ENCODE data around the gene HEY2. TPM values are rescaled to one million over a fixed set of nuclear protein-coding genes. Genes with fewer than 3 reads are reported as not detected.
A peak's percentile ranks its signal among the peaks of the same experiment; 100 is the strongest.

The HEY2 gene
- total RNA-seq, 1 donor from 2014 or later = 22.7 TPM

DNA sequence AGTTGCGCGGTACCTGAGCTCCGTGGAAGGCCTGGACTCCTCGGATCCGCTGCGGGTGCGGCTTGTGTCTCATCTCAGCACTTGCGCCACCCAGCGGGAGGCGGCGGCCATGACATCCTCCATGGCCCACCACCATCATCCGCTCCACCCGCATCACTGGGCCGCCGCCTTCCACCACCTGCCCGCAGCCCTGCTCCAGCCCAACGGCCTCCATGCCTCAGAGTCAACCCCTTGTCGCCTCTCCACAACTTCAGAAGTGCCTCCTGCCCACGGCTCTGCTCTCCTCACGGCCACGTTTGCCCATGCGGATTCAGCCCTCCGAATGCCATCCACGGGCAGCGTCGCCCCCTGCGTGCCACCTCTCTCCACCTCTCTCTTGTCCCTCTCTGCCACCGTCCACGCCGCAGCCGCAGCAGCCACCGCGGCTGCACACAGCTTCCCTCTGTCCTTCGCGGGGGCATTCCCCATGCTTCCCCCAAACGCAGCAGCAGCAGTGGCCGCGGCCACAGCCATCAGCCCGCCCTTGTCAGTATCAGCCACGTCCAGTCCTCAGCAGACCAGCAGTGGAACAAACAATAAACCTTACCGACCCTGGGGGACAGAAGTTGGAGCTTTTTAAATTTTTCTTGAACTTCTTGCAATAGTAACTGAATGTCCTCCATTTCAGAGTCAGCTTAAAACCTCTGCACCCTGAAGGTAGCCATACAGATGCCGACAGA, 9.9 kb downstream of the HEY2 start:
- H3K36me3 Mint-ChIP-seq (ENCODE audit: unreplicated experiment) = peaks cover 35% of the 10 kb centered on the region
- no peak overlapping the region for H3K27ac Mint-ChIP-seq (ENCODE audit: unreplicated experiment)
- no peak overlapping the region for H3K4me3 Mint-ChIP-seq (ENCODE audit: unreplicated experiment)
- no peak for DNase-seq (ENCODE audit: extremely low spot score, unreplicated experiment)
- H3K4me1 Mint-ChIP-seq (ENCODE audit: unreplicated experiment) = peaks cover 38% of the 10 kb centered on the region
- no peaks in the 10 kb centered on the region for H3K27me3 Mint-ChIP-seq (ENCODE audit: unreplicated experiment)
- H3K9me3 Mint-ChIP-seq (ENCODE audit: unreplicated experiment) = no peaks in the 10 kb centered on the region
- TF ChIP-seq, protein P1, sequence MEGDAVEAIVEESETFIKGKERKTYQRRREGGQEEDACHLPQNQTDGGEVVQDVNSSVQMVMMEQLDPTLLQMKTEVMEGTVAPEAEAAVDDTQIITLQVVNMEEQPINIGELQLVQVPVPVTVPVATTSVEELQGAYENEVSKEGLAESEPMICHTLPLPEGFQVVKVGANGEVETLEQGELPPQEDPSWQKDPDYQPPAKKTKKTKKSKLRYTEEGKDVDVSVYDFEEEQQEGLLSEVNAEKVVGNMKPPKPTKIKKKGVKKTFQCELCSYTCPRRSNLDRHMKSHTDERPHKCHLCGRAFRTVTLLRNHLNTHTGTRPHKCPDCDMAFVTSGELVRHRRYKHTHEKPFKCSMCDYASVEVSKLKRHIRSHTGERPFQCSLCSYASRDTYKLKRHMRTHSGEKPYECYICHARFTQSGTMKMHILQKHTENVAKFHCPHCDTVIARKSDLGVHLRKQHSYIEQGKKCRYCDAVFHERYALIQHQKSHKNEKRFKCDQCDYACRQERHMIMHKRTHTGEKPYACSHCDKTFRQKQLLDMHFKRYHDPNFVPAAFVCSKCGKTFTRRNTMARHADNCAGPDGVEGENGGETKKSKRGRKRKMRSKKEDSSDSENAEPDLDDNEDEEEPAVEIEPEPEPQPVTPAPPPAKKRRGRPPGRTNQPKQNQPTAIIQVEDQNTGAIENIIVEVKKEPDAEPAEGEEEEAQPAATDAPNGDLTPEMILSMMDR (IDR thresholded peaks at IDR 0.05) = peak; percentile 45

DNA sequence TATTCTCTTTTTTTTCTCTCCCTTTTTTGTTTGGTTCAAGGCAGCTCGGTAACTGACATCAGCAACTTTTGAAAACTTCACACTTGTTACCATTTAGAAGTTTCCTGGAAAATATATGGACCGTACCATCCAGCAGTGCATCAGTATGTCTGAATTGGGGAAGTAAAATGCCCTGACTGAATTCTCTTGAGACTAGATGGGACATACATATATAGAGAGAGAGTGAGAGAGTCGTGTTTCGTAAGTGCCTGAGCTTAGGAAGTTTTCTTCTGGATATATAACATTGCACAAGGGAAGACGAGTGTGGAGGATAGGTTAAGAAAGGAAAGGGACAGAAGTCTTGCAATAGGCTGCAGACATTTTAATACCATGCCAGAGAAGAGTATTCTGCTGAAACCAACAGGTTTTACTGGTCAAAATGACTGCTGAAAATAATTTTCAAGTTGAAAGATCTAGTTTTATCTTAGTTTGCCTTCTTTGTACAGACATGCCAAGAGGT, 10.6 kb downstream of the HEY2 start:
- no peaks in the 10 kb centered on the region for H3K27me3 Mint-ChIP-seq (ENCODE audit: unreplicated experiment)
- H3K36me3 Mint-ChIP-seq (ENCODE audit: unreplicated experiment) = peaks cover 28% of the 10 kb centered on the region
- TF ChIP-seq, protein P1 (IDR thresholded peaks at IDR 0.05) = no peak
- no peak for DNase-seq (ENCODE audit: extremely low spot score, unreplicated experiment)
- H3K9me3 Mint-ChIP-seq (ENCODE audit: unreplicated experiment) = no peaks in the 10 kb centered on the region
- no peak overlapping the region for H3K4me3 Mint-ChIP-seq (ENCODE audit: unreplicated experiment)
- peaks cover 37% of the 10 kb centered on the region for H3K4me1 Mint-ChIP-seq (ENCODE audit: unreplicated experiment)
- no peak overlapping the region for H3K27ac Mint-ChIP-seq (ENCODE audit: unreplicated experiment)

DNA sequence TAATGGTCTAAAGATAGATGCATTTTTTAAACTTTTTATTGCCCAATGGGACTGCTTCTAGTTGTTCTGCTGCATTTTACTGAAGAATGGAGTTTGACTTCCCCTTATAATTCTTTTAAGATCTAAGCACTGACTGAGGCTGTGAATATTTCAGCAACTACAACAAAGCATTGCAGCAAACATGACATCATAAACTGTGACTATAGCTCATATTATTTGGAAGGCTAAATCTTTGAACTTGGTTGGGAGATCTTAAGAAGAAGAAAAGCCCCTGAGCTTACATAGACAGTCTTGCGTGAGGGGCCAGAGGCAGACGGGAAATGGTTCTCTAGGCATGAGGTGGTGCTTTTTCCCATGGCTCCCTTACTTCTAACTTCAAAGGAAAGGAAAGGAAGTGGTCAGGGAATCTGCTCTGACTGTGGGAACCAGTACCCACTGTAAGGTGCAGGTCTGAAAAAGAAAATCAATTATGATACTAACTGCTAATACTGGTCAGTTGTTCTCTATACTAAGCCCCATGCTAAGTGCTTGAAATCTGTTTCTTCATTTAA, 14.8 kb downstream of the HEY2 start:
- H3K9me3 Mint-ChIP-seq (ENCODE audit: unreplicated experiment) = no peaks in the 10 kb centered on the region
- peaks cover 44% of the 10 kb centered on the region for H3K4me1 Mint-ChIP-seq (ENCODE audit: unreplicated experiment)
- no peaks in the 10 kb centered on the region for H3K27me3 Mint-ChIP-seq (ENCODE audit: unreplicated experiment)
- TF ChIP-seq, protein P1 (IDR thresholded peaks at IDR 0.05) = no peak
- DNase-seq (ENCODE audit: extremely low spot score, unreplicated experiment) = no peak
- no peak overlapping the region for H3K4me3 Mint-ChIP-seq (ENCODE audit: unreplicated experiment)
- peaks cover 22% of the 10 kb centered on the region for H3K36me3 Mint-ChIP-seq (ENCODE audit: unreplicated experiment)
- H3K27ac Mint-ChIP-seq (ENCODE audit: unreplicated experiment) = no peak overlapping the region

DNA sequence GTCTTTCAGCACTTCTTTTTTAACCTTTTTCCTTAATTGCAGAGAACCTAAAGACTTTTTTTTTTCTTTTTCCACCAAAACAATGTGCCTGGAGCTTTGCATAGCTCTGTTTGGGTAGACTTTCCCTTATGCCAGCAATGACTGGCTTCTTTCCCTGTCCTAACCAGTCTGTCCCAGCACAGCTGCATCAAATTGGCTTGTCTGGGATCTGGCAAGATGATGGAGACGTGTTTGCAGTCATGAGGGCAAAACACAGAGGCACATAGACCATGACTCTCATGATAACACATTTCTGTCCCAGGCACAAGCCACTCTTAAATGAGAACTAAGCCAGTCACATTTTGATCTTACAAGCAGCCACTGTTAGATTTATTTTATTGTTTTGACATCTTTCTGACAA, 16.5 kb downstream of the HEY2 start:
- TF ChIP-seq, protein P1 (IDR thresholded peaks at IDR 0.05) = no peak
- Mint-ChIP-seq H3K27ac (ENCODE audit: unreplicated experiment) (peak overlapping the region; percentile 38), H3K4me3 (ENCODE audit: unreplicated experiment) (no peak overlapping the region), H3K9me3 (ENCODE audit: unreplicated experiment) (no peaks in the 10 kb centered on the region), H3K4me1 (ENCODE audit: unreplicated experiment) (peaks cover 38% of the 10 kb centered on the region), H3K36me3 (ENCODE audit: unreplicated experiment) (peaks cover 9% of the 10 kb centered on the region), H3K27me3 (ENCODE audit: unreplicated experiment) (no peaks in the 10 kb centered on the region)
- DNase-seq (ENCODE audit: extremely low spot score, unreplicated experiment) = no peak

DNA sequence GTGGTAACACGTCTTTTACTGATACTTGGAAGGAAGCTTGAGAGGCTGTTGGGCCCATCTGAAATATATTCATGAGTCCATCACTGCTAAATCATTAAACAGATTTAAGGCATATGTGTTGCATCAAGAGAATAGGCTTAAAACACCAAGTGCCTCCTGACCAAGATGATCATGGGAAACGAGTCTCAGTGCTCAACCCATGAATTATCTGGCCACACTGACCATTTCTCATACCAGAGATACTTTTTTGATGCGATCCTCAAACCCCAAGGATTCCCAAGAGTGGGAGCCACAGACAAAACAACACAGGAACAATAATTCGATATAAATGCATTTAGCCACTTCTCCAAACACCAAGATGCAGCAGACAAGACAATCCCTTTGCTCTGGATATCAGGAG, 17.2 kb downstream of the HEY2 start:
- TF ChIP-seq, protein P1 (IDR thresholded peaks at IDR 0.05) = no peak
- no peak for DNase-seq (ENCODE audit: extremely low spot score, unreplicated experiment)
- no peak overlapping the region for H3K4me3 Mint-ChIP-seq (ENCODE audit: unreplicated experiment)
- H3K9me3 Mint-ChIP-seq (ENCODE audit: unreplicated experiment) = no peaks in the 10 kb centered on the region
- H3K4me1 Mint-ChIP-seq (ENCODE audit: unreplicated experiment) = peaks cover 34% of the 10 kb centered on the region
- H3K27ac Mint-ChIP-seq (ENCODE audit: unreplicated experiment) = no peak overlapping the region
- H3K27me3 Mint-ChIP-seq (ENCODE audit: unreplicated experiment) = no peaks in the 10 kb centered on the region
- H3K36me3 Mint-ChIP-seq (ENCODE audit: unreplicated experiment) = peaks cover 5% of the 10 kb centered on the region

All from osteocyte (in vitro differentiated cells).